ENCODE results near the gene HCCS.
"Not testable (repeated sequence)": the region's sequence is repeated elsewhere in the genome, so short reads cannot be mapped to it uniquely, and the experiment has no call there.

The HCCS gene

GRCh38 chrX:11123087-11123486 lies 12.0 kb downstream of the HCCS start:
- not testable (repeated sequence) for DNase-seq (ENCODE audit: low spot score)

GRCh38 chrX:11124112-11124511 lies 13.0 kb downstream of the HCCS start:
- DNase-seq (ENCODE audit: low spot score): no peak

GRCh38 chrX:11125060-11125459 lies 13.9 kb downstream of the HCCS start:
- DNase-seq (ENCODE audit: low spot score): no peak

GRCh38 chrX:11129534-11130105 lies 18.5 kb downstream of the HCCS start:
- DNase-seq (ENCODE audit: low spot score): no peak

GRCh38 chrX:11130136-11130535 lies 19.0 kb downstream of the HCCS start:
- no peak for DNase-seq (ENCODE audit: low spot score)

GRCh38 chrX:11131146-11131545 lies 20.0 kb downstream of the HCCS start:
- no peak for DNase-seq (ENCODE audit: low spot score)

GRCh38 chrX:11135564-11136185 lies 24.5 kb downstream of the HCCS start:
- DNase-seq (ENCODE audit: low spot score): no peak

- peak; percentile 10 for DNase-seq (ENCODE audit: low spot score)
Measured at GRCh38 chrX:11137543-11138139, 26.5 kb downstream of the HCCS start.

- no peak for DNase-seq (ENCODE audit: low spot score)
Measured at GRCh38 chrX:11138498-11139390, 27.6 kb downstream of the HCCS start.

GRCh38 chrX:11143931-11144678 lies 33.0 kb downstream of the HCCS start:
- DNase-seq (ENCODE audit: low spot score): peak; percentile 77

- DNase-seq (ENCODE audit: low spot score): no peak
Measured at GRCh38 chrX:11146411-11146810, 35.3 kb downstream of the HCCS start.

GRCh38 chrX:11148401-11148800 lies 37.3 kb downstream of the HCCS start:
- DNase-seq (ENCODE audit: low spot score): no peak

GRCh38 chrX:11151799-11152559 lies 40.8 kb downstream of the HCCS start:
- DNase-seq (ENCODE audit: low spot score): no peak

GRCh38 chrX:11159149-11159548 lies 48.0 kb downstream of the HCCS start:
- DNase-seq (ENCODE audit: low spot score): no peak

GRCh38 chrX:11164433-11164832 lies 53.3 kb downstream of the HCCS start:
- no peak for DNase-seq (ENCODE audit: low spot score)

- DNase-seq (ENCODE audit: low spot score): no peak
Measured at GRCh38 chrX:11171956-11172355, 60.8 kb downstream of the HCCS start.

GRCh38 chrX:11172415-11172814 lies 61.3 kb downstream of the HCCS start:
- no peak for DNase-seq (ENCODE audit: low spot score)
